ENCODE results near the gene ADK. TPM values are rescaled to one million over a fixed set of nuclear protein-coding genes. Genes with fewer than 3 reads are reported as not detected.
"Not testable (repeated sequence)": the region's sequence is repeated elsewhere in the genome, so short reads cannot be mapped to it uniquely, and the experiment has no call there.

ADK gene
- total RNA-seq, 2 donors from 2014 or later = 34.7 to 36.8 TPM

- H3K27me3 Mint-ChIP-seq = not testable (repeated sequence)
Observed at GRCh38 chr10:74580438-74580837, 429.4 kb downstream of the ADK start.

DNA sequence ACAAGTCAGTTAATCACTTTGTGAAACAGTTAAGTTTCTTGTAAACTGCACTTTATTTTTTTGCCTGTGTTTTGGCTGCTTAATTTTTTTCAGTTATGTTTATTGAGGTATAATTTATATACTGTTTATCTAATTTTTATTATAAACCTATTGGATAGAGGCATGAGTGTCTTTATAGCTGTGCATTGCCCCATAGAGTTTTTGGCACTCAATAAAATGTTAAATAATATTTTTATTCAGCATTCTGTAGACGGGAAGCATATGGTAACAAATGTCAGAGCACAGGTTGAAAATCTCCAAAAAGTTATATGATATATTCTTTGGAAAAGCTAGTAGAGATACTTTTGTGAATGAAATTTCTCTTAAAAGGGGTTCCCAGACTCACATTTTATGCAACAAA lies 431.5 kb downstream of the ADK start:
- H3K9me3 ChIP-seq (ENCODE audit: control insufficient read depth, low read length, poor library complexity, severe bottlenecking) = no peaks in the 10 kb centered on the region
- H3K36me3 Mint-ChIP-seq (ENCODE audit: low read depth) = no peaks in the 10 kb centered on the region
- peaks cover 28% of the 10 kb centered on the region for H3K4me1 Mint-ChIP-seq
- DNase-seq (no peak), ATAC-seq (no peak)
- H3K4me3 Mint-ChIP-seq = no peak overlapping the region
- H3K27me3 Mint-ChIP-seq = no peaks in the 10 kb centered on the region
- H3K27ac Mint-ChIP-seq = no peak overlapping the region

More at GRCh38 chr10:74580438-74580837, 429.4 kb downstream of the ADK start:
- not testable (repeated sequence) for H3K4me3 Mint-ChIP-seq; ATAC-seq; DNase-seq; H3K36me3 Mint-ChIP-seq (ENCODE audit: low read depth); H3K9me3 ChIP-seq (ENCODE audit: control insufficient read depth, low read length, poor library complexity, severe bottlenecking)
- Mint-ChIP-seq H3K4me1 (peaks cover 15% of the 10 kb centered on the region), H3K27ac (peak overlapping the region; percentile 69)

DNA sequence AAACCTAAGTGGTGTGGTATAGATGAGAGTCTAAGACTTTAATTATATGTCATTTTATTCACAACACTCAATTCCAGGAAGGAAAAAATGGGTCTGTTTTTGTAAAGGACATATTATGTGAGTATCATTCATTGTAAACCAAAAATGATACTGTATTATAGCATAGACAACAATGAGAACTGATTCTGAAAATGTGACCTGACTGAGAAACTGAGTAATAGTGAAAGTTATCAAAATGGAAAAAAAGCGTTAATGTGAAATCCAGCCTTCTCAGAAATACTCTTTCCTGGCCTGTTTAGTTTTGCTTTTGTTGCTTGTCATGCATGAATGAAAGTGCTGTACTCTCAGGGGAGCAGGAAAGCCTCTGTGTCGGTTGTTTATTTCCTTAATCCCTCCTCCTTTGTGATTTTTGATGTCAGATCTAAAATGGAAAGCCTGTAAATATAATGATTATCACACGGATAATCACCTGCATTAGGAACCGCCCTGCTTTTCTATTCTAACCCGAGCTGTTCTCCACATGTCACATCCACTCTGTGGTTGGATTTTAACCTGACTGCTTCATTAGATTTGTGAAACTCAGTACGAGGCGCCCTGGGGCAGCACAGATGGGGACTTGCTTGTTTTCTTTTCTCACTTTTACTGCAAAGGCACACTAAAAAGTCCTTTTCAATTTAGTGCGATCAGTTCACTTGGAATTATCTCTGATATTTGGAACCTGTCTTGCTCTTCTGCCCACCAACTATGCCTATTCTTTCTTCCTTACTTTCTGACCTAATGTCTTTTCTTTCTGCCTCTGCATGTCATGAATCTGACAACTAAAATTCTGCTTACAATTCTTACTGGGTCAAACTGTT lies 434.4 kb downstream of the ADK start:
- no peaks in the 10 kb centered on the region for H3K36me3 Mint-ChIP-seq (ENCODE audit: low read depth)
- H3K27ac Mint-ChIP-seq = peak overlapping the region; percentile 98
- peak; percentile 53 for ATAC-seq
- H3K27me3 Mint-ChIP-seq = no peaks in the 10 kb centered on the region
- no peaks in the 10 kb centered on the region for H3K9me3 ChIP-seq (ENCODE audit: control insufficient read depth, low read length, poor library complexity, severe bottlenecking)
- DNase-seq = peak in 1 of 3 donors; percentile 11
- H3K4me3 Mint-ChIP-seq = peak overlapping the region; percentile 94
- H3K4me1 Mint-ChIP-seq = peaks cover 40% of the 10 kb centered on the region

GRCh38 chr10:74586088-74586585 lies 435.1 kb downstream of the ADK start:
- Mint-ChIP-seq H3K27ac (peak overlapping the region; percentile 98), H3K36me3 (ENCODE audit: low read depth) (no peaks in the 10 kb centered on the region), H3K4me1 (peaks cover 42% of the 10 kb centered on the region), H3K4me3 (peak overlapping the region; percentile 94), H3K27me3 (no peaks in the 10 kb centered on the region)
- peak in 2 of 3 donors; percentile 29 to 39 for DNase-seq
- peak; percentile 70 for ATAC-seq
- no peaks in the 10 kb centered on the region for H3K9me3 ChIP-seq (ENCODE audit: control insufficient read depth, low read length, poor library complexity, severe bottlenecking)

GRCh38 chr10:74587109-74587854 lies 436.3 kb downstream of the ADK start:
- Mint-ChIP-seq H3K27me3 (no peaks in the 10 kb centered on the region), H3K4me1 (peaks cover 43% of the 10 kb centered on the region), H3K36me3 (ENCODE audit: low read depth) (no peaks in the 10 kb centered on the region), H3K27ac (peak overlapping the region; percentile 98), H3K4me3 (peak overlapping the region; percentile 65)
- H3K9me3 ChIP-seq (ENCODE audit: control insufficient read depth, low read length, poor library complexity, severe bottlenecking) = no peaks in the 10 kb centered on the region
- no peak for DNase-seq
- ATAC-seq = no peak

- peak overlapping the region; percentile 98 for H3K27ac Mint-ChIP-seq
- H3K36me3 Mint-ChIP-seq (ENCODE audit: low read depth) = peaks cover 3% of the 10 kb centered on the region
- H3K4me3 Mint-ChIP-seq = peak overlapping the region; percentile 32
- H3K27me3 Mint-ChIP-seq = no peaks in the 10 kb centered on the region
- peaks cover 40% of the 10 kb centered on the region for H3K4me1 Mint-ChIP-seq
- DNase-seq = peak; percentile 54 to 79 (median 78)
- no peaks in the 10 kb centered on the region for H3K9me3 ChIP-seq (ENCODE audit: control insufficient read depth, low read length, poor library complexity, severe bottlenecking)
- peak; percentile 81 for ATAC-seq
Observed at GRCh38 chr10:74589226-74589673, 438.2 kb downstream of the ADK start.

- Mint-ChIP-seq H3K4me1 (peaks cover 39% of the 10 kb centered on the region), H3K27ac (peak overlapping the region; percentile 98)
Observed at GRCh38 chr10:74589851-74590250, 438.8 kb downstream of the ADK start.

DNA sequence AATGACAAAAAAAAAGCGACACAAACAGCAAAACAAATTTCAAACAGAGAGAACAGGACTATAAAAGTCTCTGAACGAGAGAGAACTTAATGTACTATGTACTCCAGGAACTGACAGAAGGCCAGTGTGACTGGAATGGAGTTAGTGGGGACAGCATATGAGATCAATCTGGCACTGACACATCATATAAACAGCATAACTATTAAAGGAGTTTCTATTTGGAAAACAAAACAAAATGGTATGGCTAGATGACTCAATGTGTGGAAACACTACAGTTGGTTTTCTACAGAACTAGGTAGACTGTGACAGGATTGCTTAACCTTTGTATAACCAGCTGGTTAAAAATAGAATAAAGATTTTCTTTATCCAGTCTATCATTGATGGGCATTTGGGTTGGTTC lies 442.4 kb downstream of the ADK start:
- no peaks in the 10 kb centered on the region for H3K9me3 ChIP-seq (ENCODE audit: control insufficient read depth, low read length, poor library complexity, severe bottlenecking)
- H3K4me1 Mint-ChIP-seq = peaks cover 22% of the 10 kb centered on the region
- peak overlapping the region; percentile 56 for H3K27ac Mint-ChIP-seq
- no peaks in the 10 kb centered on the region for H3K27me3 Mint-ChIP-seq
- no peak overlapping the region for H3K4me3 Mint-ChIP-seq
- DNase-seq (no peak), ATAC-seq (no peak)
- peaks cover 3% of the 10 kb centered on the region for H3K36me3 Mint-ChIP-seq (ENCODE audit: low read depth)

More at GRCh38 chr10:74589851-74590250, 438.8 kb downstream of the ADK start:
- Mint-ChIP-seq H3K27me3 (no peaks in the 10 kb centered on the region), H3K36me3 (ENCODE audit: low read depth) (peaks cover 3% of the 10 kb centered on the region), H3K4me3 (peak overlapping the region; percentile 25)
- ATAC-seq (no peak), DNase-seq (no peak)
- no peaks in the 10 kb centered on the region for H3K9me3 ChIP-seq (ENCODE audit: control insufficient read depth, low read length, poor library complexity, severe bottlenecking)

GRCh38 chr10:74596713-74597112 lies 445.7 kb downstream of the ADK start:
- H3K9me3 ChIP-seq (ENCODE audit: control insufficient read depth, low read length, poor library complexity, severe bottlenecking) = no peaks in the 10 kb centered on the region
- Mint-ChIP-seq H3K4me1 (peaks cover 11% of the 10 kb centered on the region), H3K4me3 (no peak overlapping the region), H3K27ac (no peak overlapping the region), H3K36me3 (ENCODE audit: low read depth) (peaks cover 3% of the 10 kb centered on the region), H3K27me3 (no peaks in the 10 kb centered on the region)
- ATAC-seq = no peak
- no peak for DNase-seq

DNA sequence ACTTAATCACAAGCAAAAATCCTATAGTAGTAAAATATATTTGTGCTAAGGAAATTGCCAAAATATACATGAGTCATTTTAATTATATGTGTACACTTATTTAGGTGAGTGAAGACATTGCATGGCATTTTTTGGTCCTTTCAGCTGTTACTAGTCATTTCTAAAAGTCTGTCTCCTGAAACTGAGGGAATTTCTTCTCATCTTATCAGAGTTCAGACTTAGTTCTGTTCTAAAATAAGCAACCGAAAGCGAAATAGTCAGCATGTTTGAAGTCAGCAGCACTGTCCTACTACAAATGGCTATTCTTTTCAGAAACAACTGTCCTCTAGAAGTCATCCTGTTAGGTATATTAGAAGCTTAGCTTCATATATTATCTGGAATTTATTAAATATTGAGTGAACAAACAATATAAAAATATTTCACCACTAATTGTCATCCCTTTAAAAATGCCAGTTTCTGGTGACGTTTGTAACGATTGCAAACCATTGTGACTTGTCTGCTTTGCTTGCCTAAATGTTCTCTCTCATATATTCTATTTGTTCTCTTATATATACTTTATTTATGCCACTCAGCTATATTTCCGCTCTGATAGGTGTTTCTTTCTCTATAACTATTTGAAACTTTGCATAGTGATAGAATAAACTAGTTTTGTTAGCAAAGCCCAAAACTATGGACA lies 448.0 kb downstream of the ADK start:
- no peaks in the 10 kb centered on the region for H3K9me3 ChIP-seq (ENCODE audit: control insufficient read depth, low read length, poor library complexity, severe bottlenecking)
- no peak overlapping the region for H3K4me3 Mint-ChIP-seq
- H3K27me3 Mint-ChIP-seq = no peaks in the 10 kb centered on the region
- H3K4me1 Mint-ChIP-seq = peaks cover 8% of the 10 kb centered on the region
- no peak for ATAC-seq
- no peak for DNase-seq
- H3K27ac Mint-ChIP-seq = no peak overlapping the region
- H3K36me3 Mint-ChIP-seq (ENCODE audit: low read depth) = peaks cover 2% of the 10 kb centered on the region

DNA sequence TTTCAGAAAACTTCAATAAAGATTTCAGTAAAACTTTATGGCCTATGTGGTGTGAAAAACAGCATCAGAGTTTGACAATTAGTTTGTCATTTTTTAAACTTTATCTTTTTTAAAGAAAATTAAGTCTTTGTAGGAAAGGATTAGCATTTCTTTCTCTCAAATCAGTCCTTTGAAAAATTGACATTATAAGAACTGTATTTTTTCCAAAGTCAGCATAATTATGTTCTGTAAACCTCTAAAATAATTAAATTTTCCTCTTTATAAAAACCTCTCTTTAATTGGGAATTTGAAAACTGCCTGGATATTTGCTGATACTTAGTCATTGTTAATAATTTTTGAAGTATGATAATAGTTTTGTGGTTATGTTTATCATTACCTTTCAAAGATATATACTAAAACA lies 448.7 kb downstream of the ADK start:
- Mint-ChIP-seq H3K27me3 (no peaks in the 10 kb centered on the region), H3K36me3 (ENCODE audit: low read depth) (peaks cover 2% of the 10 kb centered on the region), H3K27ac (no peak overlapping the region), H3K4me3 (no peak overlapping the region), H3K4me1 (peaks cover 8% of the 10 kb centered on the region)
- ATAC-seq (no peak), DNase-seq (no peak)
- no peaks in the 10 kb centered on the region for H3K9me3 ChIP-seq (ENCODE audit: control insufficient read depth, low read length, poor library complexity, severe bottlenecking)

- ATAC-seq (no peak), DNase-seq (no peak)
- no peaks in the 10 kb centered on the region for H3K9me3 ChIP-seq (ENCODE audit: control insufficient read depth, low read length, poor library complexity, severe bottlenecking)
- Mint-ChIP-seq H3K36me3 (ENCODE audit: low read depth) (peaks cover 2% of the 10 kb centered on the region), H3K4me3 (no peak overlapping the region), H3K4me1 (peaks cover 8% of the 10 kb centered on the region), H3K27ac (no peak overlapping the region), H3K27me3 (no peaks in the 10 kb centered on the region)
Observed at GRCh38 chr10:74600170-74600569, 449.1 kb downstream of the ADK start.

DNA sequence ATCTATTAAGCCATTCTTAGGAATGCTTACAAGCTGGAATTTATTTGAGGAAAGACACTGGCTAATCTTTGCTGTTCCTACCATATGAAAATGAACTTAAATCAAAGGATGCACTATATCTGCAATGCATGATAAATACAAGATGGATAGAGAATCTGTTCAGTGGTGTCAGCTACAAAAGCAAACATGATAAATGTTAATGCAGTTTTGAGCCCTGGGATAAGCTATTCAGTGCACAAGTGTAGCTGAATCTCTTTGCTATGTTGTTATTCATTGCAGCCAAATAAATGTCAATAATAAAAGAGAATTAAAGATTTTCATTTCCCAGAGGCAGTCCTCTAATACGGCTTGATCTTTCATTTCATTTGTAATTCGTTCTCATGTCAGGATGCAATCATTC lies 451.6 kb downstream of the ADK start:
- ATAC-seq = no peak
- DNase-seq = no peak
- no peaks in the 10 kb centered on the region for H3K9me3 ChIP-seq (ENCODE audit: control insufficient read depth, low read length, poor library complexity, severe bottlenecking)
- Mint-ChIP-seq H3K4me1 (peaks cover 9% of the 10 kb centered on the region), H3K27ac (no peak overlapping the region), H3K36me3 (ENCODE audit: low read depth) (peaks cover 2% of the 10 kb centered on the region), H3K27me3 (no peaks in the 10 kb centered on the region), H3K4me3 (no peak overlapping the region)

All from T-helper 17 cell (primary cell).